ENCODE measurements around the gene CHKA. TPM values are rescaled to one million over a fixed set of nuclear protein-coding genes. Genes with fewer than 3 reads are reported as not detected.

CHKA gene
- polyA plus RNA-seq, 3 donors = 30.4 to 33.2 (median 32.8) TPM

DNA sequence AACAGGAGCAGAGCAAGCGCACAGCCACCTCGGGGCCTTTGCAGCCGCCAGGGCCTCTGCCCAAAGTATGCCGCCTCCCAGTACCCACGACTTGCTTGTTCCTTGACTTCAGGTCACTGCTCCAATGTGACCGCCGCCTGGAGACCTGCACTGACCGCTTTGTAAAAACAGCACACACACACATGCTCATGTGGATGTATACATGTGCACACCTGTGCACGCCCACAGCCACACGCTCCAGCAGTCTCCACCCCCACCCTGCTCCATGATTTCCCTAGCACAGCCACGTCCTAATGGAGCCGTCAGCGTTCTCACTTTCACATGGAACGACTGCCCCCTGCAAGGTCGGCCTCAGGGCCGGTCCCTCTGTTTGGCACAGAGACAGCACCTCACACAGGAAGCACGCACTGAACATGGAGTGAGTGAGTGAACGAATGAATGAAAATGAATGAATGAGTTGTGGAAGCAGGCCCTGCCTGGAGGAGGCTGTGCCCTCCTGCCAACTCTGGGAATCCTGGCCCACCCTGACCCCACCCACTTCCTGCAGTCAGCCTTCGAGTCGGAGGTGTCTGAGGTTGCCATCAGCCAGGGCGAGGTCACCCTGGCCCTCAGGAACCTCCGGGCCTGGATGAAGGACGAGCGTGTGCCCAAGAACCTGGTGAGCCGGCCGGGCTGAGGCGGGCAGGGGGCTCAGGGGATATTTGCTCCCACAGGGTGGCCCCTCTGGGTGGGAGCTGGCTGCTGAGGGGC, 103.0 kb downstream of the CHKA start:
- DNase-seq (ENCODE audit: low read depth in 3 of 3, low spot score in 2 of 3) = no peak

DNA sequence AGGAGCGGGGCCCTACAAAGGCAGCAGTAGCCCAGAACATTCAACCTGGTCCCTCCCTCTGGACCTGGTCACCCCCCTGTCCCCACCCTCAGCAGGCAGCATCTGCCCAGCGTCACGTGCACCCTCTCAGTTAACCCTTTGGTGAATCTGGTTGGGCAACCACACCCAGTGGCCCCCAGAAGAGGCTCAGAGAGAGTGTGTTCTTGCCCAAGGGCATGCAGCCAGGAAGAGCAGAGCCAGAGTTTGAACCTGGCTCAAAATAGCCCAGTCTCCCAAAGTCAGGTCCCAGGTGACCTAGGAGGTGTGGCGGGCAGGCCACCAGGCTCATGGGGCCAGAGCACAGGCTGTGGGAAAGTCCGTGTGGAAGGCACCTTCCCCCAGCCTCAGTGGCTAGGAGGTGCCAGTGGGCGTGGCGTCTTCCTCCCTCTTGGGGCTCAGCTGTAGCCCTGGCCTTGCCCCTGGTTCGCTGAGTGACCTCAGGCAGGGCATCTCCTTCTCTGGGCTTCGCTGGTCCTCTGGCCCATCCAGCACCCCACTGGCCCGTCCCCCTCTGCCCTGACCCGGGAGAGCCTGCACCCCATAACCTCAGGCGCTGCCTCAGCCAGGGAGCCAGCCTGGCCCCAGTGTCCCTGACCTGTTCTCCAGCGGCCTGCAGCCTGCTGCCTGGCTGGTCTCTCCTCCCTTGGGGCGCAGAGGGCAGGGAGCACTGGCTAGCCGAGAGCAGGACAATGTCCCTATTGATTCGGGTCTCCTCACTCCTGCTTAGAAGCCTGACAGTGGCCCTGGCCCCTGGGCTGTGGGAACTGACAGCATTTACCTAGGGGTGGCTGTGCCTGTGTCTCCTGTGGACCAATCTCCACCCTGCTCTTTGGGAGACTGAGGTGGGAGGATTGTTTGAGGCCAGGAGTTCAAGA, 104.0 kb downstream of the CHKA start:
- DNase-seq (ENCODE audit: low read depth in 3 of 3, low spot score in 2 of 3) = no peak

DNA sequence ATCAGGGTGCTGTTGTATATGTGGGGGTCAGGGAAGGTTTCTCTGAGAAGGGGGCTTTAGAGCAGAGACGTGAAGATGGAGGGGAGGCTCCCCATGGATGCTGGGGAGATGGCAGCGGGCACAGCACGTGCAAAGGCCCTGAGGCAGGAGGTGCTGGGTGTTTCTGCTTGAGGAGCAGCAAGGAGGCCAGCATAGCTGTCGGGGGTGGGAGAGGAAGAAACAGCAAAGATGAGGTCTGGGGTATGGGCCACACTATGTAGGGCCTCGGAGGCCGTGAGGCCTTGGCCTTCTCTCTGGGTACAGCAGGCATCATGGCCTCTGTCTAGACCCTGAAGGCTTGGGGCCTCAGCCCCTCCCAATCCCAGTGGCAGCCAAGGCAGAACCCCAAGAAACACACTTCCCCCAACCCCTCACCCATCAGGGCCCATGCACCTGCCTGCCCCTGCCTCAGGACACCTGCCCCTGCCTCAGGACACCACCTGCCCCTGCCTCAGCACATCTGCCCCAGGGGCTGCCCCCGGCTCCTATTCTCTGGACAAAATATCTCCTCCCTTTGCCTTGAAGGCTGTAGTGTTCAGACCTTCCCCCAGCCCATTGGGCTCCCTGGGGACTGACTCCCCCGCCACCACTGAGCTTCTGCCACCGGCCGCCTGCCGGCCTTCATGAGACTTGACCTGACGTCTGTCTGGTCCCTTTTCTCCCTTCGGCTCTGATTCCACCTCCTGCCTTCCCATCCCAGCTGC, 104.9 kb downstream of the CHKA start:
- no peak for DNase-seq (ENCODE audit: low read depth in 3 of 3, low spot score in 2 of 3)

DNA sequence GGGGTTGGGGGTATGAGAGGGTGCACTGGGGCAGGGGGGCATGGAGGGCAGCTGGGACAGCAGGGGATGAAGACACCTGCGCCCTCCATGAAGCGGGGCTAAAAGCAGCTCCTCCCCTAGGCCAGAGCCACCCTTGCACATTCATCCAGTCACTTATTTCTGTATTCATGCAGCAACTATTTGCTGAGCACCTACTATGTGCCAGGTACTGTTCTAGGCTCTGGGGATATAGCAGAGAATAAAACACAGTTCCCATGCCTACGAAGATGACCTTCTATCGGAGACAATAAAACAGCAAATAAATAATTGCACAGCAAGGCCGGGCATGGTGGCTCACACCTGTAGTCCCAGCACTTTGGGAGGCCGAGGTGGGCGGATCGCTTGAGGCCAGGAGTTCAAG, 105.7 kb downstream of the CHKA start:
- DNase-seq (ENCODE audit: low read depth in 3 of 3, low spot score in 2 of 3) = no peak

DNA sequence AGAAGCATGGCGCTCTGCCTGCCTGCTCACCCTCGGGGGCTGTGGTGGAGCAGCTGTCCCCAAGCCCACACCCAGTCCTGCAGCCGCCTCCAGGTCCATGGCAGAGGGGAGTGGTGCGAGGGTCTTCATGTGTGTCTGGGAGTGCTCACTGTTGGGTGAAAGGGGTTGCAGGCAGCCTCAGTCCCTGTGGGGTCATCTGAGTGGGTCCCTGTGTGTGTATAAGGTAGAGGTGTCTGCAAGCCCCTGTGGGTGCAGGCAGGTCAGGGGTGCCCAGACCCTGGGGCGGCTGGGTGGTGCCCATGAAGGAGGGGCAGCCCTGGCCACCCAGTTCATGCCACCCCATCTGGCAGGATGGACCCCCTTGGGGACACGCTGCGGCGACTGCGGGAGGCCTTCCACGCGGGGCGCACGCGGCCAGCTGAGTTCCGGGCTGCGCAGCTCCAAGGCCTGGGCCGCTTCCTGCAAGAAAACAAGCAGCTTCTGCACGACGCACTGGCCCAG, 106.2 kb downstream of the CHKA start:
- DNase-seq (ENCODE audit: low read depth in 3 of 3, low spot score in 2 of 3) = no peak

DNA sequence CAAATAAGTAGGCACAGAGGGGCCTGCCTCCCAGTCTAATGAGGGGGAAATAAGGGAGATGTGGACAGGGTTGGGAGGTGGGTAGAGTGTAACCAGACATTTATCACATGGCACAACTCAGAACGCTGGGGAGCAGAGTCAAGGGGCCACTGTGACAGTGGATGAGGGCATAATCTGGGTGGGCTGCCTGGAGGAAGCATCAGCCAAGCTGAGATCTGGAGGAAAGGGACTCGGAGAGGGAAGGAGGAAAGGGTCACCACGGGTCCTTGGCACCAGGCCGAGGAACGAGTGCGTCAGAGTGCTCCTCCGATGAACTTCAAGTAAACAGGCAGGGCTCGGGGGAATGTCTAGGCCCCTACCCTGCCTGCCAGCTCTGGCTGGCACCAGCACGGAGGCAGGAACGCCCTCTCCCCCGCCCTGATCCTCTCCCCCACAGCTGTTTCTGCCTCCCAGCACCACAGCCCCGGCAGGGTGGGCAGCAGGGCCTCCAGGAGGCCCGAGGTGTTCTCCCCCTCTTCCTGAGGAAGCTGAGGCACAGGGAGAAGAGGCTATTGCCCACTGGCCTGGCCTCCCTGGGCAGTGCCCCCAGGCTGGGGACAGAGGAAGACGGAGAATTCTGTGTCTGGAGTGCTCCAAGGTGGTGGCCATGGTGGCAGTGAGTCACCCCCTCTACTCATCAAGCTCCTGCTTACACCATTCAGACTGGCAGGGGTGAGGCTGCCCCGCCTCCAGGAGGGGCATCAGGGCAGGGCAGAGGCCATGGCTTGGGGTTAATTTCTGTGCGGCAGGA, 106.8 kb downstream of the CHKA start:
- no peak for DNase-seq (ENCODE audit: low read depth in 3 of 3, low spot score in 2 of 3)

DNA sequence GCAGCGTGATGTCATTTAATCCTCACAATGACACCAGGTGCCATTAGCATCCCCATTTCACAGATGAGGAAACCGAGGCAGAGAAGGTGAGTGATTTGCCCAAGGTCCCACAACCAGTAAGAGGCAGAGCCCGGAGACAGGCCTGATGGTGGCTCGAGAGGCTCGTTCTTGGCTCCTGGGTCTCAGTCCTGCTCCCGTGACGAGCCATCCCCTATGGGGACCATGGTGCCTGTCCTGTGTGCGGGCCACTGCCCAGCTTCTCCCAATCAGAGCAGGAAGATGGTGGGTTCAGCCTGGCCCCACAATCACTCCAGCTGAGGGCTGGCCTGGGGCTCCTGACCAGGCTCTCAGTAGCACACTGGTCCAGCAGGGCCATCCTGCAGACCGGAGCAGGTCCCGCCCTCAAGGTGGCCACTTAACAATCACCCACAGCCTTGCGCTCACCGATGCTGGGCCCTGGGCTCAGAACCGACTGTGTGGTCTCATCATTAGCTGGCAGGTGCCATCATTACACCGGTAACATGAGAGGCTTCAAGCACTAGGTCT, 107.5 kb downstream of the CHKA start:
- no peak for DNase-seq (ENCODE audit: low read depth in 3 of 3, low spot score in 2 of 3)

DNA sequence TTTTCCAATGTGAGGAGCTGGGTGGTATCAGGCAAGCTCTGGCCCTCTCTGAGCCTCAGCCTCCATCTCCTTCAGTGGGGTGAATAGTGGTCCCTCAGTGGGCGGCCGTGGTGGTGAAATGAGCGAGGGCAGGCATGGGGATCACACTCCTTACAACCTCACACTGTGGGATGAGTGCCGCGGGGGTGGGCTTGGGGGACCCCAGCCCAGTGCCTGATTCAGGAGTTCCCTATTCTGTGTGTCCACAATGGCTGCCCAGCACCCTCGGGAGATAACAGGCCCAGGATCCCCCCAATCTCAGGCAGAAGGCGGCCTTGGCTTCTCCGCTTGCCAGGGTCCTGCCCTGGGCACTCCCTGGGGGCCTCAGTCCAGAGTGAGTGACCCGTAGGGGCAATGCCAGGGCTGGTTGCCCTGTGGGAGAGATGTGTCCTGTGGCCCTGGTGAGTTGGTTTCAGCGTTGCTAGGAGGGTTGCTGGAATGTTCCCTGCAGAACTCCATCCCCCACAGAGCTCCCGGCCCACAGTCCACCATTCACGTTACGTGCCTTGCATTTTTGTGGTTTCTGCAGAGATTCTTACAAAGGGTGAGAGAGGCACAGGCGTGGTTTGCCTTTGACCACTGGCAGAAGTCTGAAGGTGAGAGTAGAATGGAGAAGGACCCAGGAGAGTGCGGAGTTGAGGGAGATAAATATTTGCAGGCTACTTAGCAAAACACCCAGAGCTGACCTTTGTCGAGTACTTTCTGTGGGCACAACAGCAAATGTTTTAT, 108.2 kb downstream of the CHKA start:
- DNase-seq (ENCODE audit: low read depth in 3 of 3, low spot score in 2 of 3) = no peak

DNA sequence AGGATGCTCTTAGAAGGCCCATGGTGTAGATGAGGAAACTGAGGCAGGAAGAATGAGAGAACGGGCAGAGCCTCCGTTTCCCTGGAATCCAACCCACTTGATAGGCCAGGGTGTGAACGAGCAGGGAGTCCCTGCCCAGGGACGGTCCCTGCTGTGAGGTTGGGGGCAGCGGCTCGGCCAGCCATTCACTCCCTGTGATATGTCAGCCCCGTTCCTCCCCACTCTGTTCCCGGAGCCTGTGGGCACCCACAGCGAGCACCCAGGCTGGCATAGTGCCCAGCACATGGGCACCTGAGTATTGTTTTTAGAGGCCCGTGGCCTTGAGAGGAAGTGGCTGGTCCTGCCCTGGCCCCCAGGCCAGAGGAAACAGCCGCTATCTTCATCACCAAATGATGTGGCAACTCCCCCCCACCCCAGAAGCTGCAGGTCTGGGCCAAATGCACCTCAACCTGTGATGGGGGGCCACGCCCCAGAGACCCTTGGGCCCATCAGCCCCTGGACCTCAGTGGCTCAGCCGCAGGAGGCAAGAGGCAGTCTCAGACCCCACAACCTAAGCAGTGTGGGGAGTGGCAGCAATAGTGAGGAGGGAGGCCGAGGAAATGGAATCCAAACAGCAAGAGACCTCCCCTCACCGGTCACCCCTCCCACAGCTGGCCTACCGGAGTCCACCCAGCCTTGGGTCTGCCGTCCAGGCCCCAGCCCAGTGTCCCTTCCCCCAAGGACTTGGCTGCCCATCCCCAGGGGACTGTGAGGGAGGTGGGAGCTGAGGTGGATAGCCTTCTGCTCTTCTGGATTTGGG, 108.9 kb downstream of the CHKA start:
- DNase-seq (ENCODE audit: low read depth in 3 of 3, low spot score in 2 of 3) = no peak

DNA sequence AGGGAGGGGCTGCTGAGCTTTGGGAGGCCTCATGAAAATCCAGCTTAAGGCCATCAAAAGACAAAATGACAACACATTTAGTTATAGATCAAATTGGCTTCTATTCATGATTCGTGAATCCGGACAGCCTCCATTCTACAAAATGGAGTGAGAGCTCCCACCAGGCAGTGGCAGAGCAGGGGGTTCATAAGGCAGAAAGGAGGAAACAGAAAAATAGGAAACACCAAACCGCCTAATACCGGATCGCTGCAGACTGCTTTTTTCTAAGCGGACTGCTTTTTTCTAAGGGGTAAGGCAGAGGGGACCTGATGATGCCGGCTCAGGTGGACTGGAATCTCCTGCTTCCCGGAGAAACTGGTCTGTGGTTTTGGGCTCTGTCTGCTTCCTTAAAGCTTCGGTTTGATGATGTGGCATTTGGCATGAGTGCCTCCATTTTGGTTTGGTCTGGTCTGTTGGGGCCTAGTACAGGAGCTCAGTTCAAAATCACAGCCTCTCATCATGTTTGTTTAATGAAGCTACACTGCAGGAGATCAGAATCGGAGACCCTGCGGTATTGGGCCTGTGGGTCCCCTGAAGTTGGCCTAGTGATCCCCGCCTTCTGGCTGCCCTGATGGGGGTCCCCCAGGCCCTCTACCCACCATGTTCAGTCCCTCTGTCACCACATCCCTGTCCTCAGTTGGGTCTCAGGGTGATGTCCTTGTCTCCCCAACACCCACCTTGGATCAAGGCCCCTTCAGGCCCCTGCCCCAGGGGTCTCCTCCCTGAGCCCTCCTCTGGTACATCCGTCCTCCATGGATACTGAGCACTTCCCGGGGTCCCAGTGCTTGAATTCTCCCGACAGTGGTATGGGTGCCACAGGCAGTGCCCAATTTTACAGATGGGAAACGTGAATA, 109.9 kb downstream of the CHKA start:
- DNase-seq (ENCODE audit: low read depth in 3 of 3, low spot score in 2 of 3) = no peak

DNA sequence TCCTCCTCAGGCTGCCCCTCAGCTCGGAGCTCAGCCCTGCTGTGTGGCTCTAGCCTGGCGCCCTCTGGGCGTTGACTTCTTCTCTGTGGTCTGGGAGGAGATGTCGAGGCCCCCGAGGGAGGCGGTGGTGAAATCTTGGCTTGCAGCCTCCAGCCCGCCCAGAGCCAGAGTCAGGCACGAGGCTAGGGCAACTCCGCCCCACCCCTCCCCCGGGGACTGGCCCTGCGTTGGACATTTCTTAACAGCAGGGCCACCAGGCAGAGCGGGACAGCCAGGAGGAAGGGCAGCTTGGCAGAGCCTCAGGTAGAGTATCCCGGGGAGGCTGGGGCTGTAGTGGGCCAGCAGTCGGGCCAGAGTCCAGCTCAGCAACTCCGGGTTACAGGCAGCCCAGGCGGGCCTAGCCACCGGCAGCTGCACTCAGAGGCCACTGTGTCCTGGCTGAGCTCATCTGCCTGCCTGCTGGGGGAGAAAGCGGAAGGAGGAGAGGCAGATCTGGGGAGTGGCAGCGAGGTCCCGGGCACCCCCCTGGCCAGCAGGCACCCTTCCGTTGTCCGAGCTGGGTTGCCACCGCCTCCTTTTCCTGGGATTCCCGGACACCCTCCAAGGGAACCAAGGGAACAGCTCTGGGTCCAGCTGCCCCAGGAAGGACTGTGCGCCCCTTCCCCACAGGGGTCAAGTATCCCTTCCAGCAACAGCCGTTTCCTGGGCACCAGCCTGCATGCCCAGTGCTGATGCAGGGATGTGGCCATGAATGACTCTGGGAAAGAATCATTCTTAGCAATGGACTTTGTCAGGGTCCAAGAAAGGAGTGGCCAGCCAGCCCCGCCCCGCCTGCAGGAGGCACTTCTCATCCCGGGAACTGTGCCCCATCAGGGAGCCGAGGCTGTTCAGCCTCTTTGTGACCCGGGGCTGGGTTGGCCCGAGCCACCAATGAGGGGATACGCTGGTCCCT, 110.8 kb downstream of the CHKA start, which contains the start of gene ALDH3B1:
Gene ALDH3B1 (plus strand): TSS at position 238 of the 952 bp plus-strand sequence. CDS start 4,971 bp downstream, outside the sequence.
- no peak for DNase-seq (ENCODE audit: low read depth in 3 of 3, low spot score in 2 of 3)

DNA sequence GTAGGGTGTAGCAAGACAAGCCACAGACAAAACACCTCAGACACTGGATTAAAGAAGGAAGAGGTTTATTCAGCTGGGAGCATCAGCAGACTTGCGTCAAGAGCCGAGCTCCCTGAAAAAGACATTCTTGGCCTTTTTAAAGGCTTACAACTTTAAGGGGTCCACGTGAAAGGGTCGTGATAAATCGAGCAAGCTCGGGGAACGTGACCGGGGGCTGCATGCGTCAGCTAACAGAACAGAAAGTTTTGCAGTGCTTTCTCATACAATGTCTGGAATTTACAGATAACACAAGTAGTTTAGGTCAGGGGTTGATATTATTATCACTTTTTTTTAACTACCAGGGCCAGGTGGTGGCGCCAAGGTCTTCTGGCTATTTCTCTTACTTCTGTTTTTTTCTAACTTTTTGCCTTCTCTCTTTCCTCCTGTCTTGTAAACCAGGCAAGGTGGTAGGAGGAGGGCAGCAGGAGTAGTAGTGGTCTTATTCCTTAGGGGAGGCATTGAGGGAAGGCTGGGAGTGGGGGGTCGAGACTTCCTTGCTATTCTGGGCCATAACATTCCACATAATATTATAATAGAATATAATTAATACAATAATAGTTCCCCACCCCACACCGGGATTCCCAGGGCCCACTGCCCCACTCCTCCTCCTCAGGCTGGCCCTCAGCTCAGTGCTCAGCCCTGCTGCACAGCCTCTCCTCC, 111.6 kb downstream of the CHKA start:
- DNase-seq (ENCODE audit: low read depth in 3 of 3, low spot score in 2 of 3) = no peak

DNA sequence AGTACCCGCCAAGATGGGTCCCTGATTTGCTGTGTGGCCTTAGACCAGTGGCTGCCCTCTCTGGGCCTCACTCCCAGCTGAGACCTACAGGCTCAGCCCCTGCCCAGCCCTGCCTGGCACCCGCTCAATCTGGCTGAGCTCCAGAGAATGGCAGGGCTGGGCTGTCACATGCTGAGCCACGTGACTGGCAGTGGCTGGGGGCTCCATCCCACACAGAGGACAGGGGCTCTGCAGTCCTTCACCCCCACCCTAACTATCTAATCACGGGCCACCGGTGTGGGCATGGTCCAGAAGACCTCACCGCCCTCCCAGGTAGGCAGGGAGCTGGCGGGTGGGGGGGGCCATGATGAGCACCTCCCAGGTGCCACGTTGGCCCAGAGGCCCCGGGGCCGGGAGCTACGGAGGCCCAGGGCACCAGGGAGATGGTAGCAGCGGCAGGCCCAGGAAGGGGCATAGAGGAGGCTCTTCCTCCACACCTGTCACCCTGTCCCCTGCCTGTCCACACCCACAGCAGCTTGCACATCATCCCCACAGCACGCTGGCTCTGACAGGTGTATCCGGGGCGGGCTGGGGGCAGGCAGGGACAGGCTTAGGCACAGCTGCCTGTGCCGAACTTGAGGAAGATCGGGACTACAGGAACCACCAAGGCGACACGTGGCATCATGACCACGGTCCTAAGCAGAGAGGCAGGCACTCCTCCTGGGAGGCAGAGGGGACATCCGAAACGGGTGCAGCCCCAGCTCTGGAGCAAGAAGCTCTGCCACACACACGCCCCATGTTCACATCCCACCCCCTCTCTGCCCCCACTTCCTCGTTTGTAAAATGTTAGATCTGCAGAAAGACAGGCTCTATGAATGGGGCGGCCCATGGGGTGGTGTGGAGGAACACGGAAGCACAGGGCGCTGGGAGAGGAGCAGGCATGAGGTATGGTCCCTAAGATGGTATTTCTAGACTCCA, 112.5 kb downstream of the CHKA start:
- no peak for DNase-seq (ENCODE audit: low read depth in 3 of 3, low spot score in 2 of 3)
